OCI-LY1 (cell line): Measurements from ENCODE around the gene STARD9.
"Not testable (repeated sequence)": the region's sequence is repeated elsewhere in the genome, so short reads cannot be mapped to it uniquely, and the experiment has no call there.

Source experiments
- H2AFZ ChIP-seq: fragments of 200-600 bp; sonication (generic), shearing (Covaris generic); 2 replicates; pipeline ENCODE4 v1.6.0; 2014; ENCODE audit warnings: antibody characterized with exemption, mild to moderate bottlenecking, low read length
- H3F3A ChIP-seq: fragments of 200-600 bp; sonication (generic), shearing (Covaris generic); 2 replicates; pipeline ENCODE4 v1.6.0; 2014; ENCODE audit warnings: mild to moderate bottlenecking, antibody characterized with exemption, low read length, moderate library complexity; ENCODE audit not compliant: insufficient read depth
- H3K27ac ChIP-seq: fragments of 200-600 bp; sonication (generic); 2 replicates; pipeline ENCODE4 v1.5.1; 2014; ENCODE audit warnings: low read length, mixed run types, mild to moderate bottlenecking, low read depth; ENCODE audit not compliant: poor library complexity, severe bottlenecking
- H3K27me3 ChIP-seq: fragments of 200-600 bp; sonication (generic); 2 replicates; pipeline ENCODE4 v1.6.0; 2014; ENCODE audit warnings: antibody characterized with exemption, mild to moderate bottlenecking, low read length, moderate library complexity; ENCODE audit not compliant: insufficient read depth
- H3K36me3 ChIP-seq: fragments of 200-600 bp; sonication (generic); 2 replicates; pipeline ENCODE4 v1.6.1; 2014; ENCODE audit warnings: mild to moderate bottlenecking, antibody characterized with exemption, low read length, moderate library complexity, mixed read lengths; ENCODE audit not compliant: insufficient read depth
- H3K4me1 ChIP-seq: fragments of 200-600 bp; sonication (generic); 2 replicates; pipeline ENCODE4 v1.5.1; 2014; ENCODE audit warnings: mild to moderate bottlenecking, low read length, moderate library complexity; ENCODE audit not compliant: insufficient read depth, severe bottlenecking
- H3K4me2 ChIP-seq: fragments of 200-600 bp; sonication (generic), shearing (Covaris generic); 2 replicates; pipeline ENCODE4 v1.6.1; 2014; ENCODE audit warnings: low read length
- H3K4me3 ChIP-seq: fragments of 200-600 bp; sonication (generic); 2 replicates; pipeline ENCODE4 v1.5.1; 2014; ENCODE audit warnings: low read length, low read depth, mild to moderate bottlenecking, mixed read lengths; ENCODE audit not compliant: poor library complexity, severe bottlenecking
- H3K79me2 ChIP-seq: fragments of 200-600 bp; shearing (Covaris generic); 2 replicates; pipeline ENCODE4 v1.6.1; 2016; ENCODE audit warnings: mixed run types, low read length, mixed read lengths; ENCODE audit not compliant: insufficient read depth
- H3K9ac ChIP-seq: fragments of 200-600 bp; sonication (generic), shearing (Covaris generic); 2 replicates; pipeline ENCODE4 v1.6.1; 2014; ENCODE audit warnings: mild to moderate bottlenecking, low read length, mixed read lengths
- H3K9me2 ChIP-seq: fragments of 200-600 bp; sonication (generic), shearing (Covaris generic); 2 replicates; pipeline ENCODE4 v1.6.1; 2014; ENCODE audit warnings: low read depth, mild to moderate bottlenecking, low read length, mixed read lengths
- H3K9me3 ChIP-seq: fragments of 200-600 bp; shearing (Covaris generic); 2 replicates; pipeline ENCODE4 v1.6.1; 2014; ENCODE audit warnings: low read length, mixed read lengths
- H4K20me1 ChIP-seq: fragments of 200-600 bp; sonication (generic), shearing (Covaris generic); 2 replicates; pipeline ENCODE4 v1.6.0; 2016; ENCODE audit warnings: mild to moderate bottlenecking, low read length; ENCODE audit not compliant: insufficient read depth
- CTCF ChIP-seq: fragments of 200-600 bp; sonication (generic), shearing (Covaris generic); IDR thresholded peaks from 2 replicates; pipeline ENCODE4 v1.5.1; 2017; ENCODE audit warnings: mild to moderate bottlenecking, antibody characterized with exemption, low read length, moderate library complexity, mixed read lengths
- EZH2 ChIP-seq: fragments of 200-600 bp; sonication (generic), shearing (Covaris generic); IDR thresholded peaks from 2 replicates; pipeline ENCODE4 v1.8.0; 2017; ENCODE audit warnings: borderline replicate concordance, mixed run types, mild to moderate bottlenecking, antibody characterized with exemption, low read length, moderate library complexity, mixed read lengths

The STARD9 gene

GRCh38 chr15:42674472-42674871, 99.1 kb downstream of the STARD9 start:
- Histone ChIP-seq H3K27me3 (no peaks in the 10 kb centered on the region), H3K4me3 (no peak overlapping the region), H3K4me1 (no peaks in the 10 kb centered on the region), H3K9ac (no peak overlapping the region), H2AFZ (no peak overlapping the region), H3K9me3 (no peaks in the 10 kb centered on the region), H3K27ac (no peak overlapping the region), H3K36me3 (peaks cover 40% of the 10 kb centered on the region; the same call in 1 of the 2 replicates), H3F3A (no peaks in the 10 kb centered on the region), H3K79me2 (no peaks in the 10 kb centered on the region), H3K9me2 (no peaks in the 10 kb centered on the region), H4K20me1 (no peaks in the 10 kb centered on the region), H3K4me2 (no peak overlapping the region)
- TF ChIP-seq EZH2, result no peak
- no peak for TF ChIP-seq CTCF

- H3K9ac ChIP-seq, result no peak overlapping the region
- H3K4me2 ChIP-seq, result no peak overlapping the region
- no peaks in the 10 kb centered on the region for H3K9me2 ChIP-seq
- H3F3A ChIP-seq, result no peaks in the 10 kb centered on the region
- H3K9me3 ChIP-seq, result no peaks in the 10 kb centered on the region
- H3K27me3 ChIP-seq, result no peaks in the 10 kb centered on the region
- no peaks in the 10 kb centered on the region for H3K79me2 ChIP-seq
- no peak for TF ChIP-seq CTCF
- no peak for TF ChIP-seq EZH2
- no peak overlapping the region for H2AFZ ChIP-seq
- H3K27ac ChIP-seq, result no peak overlapping the region
- H4K20me1 ChIP-seq, result no peaks in the 10 kb centered on the region
- H3K36me3 ChIP-seq, result peaks cover 41% of the 10 kb centered on the region; the same call in 1 of the 2 replicates
- no peaks in the 10 kb centered on the region for H3K4me1 ChIP-seq
- no peak overlapping the region for H3K4me3 ChIP-seq
These were observed 99.6 kb downstream of the STARD9 start for GRCh38 chr15:42675021-42675420.

- no peak overlapping the region for H3K4me3 ChIP-seq
- TF ChIP-seq EZH2 (no peak), CTCF (no peak)
- H3K36me3 ChIP-seq, result peaks cover 69% of the 10 kb centered on the region; the same call in 1 of the 2 replicates
- H2AFZ ChIP-seq, result no peak overlapping the region
- no peak overlapping the region for H3K9ac ChIP-seq
- no peaks in the 10 kb centered on the region for H3K4me1 ChIP-seq
- H4K20me1 ChIP-seq, result no peaks in the 10 kb centered on the region
- no peaks in the 10 kb centered on the region for H3K27me3 ChIP-seq
- no peaks in the 10 kb centered on the region for H3K79me2 ChIP-seq
- H3K9me3 ChIP-seq, result no peaks in the 10 kb centered on the region
- no peak overlapping the region for H3K27ac ChIP-seq
- no peaks in the 10 kb centered on the region for H3F3A ChIP-seq
- no peak overlapping the region for H3K4me2 ChIP-seq
- no peaks in the 10 kb centered on the region for H3K9me2 ChIP-seq
These were observed 104.1 kb downstream of the STARD9 start for GRCh38 chr15:42679285-42680141.

- not testable (repeated sequence) for H3K9me2 ChIP-seq, H2AFZ ChIP-seq, H3K79me2 ChIP-seq, H3K4me3 ChIP-seq, H3K4me1 ChIP-seq, H3K9me3 ChIP-seq, H3K4me2 ChIP-seq, H3K27me3 ChIP-seq, H4K20me1 ChIP-seq, H3K9ac ChIP-seq, H3F3A ChIP-seq, H3K27ac ChIP-seq
- peaks cover 69% of the 10 kb centered on the region; the same call in 1 of the 2 replicates for H3K36me3 ChIP-seq
These were observed 104.7 kb downstream of the STARD9 start for GRCh38 chr15:42680142-42680482.
